RWPE1 (cell line): ENCODE measurements around the gene AKAP10.
"Not testable (repeated sequence)": the region's sequence is repeated elsewhere in the genome, so short reads cannot be mapped to it uniquely, and the experiment has no call there.

Experiments used
- CTCF ChIA-PET: fragments of 350-600 bp; sonication (Branson Sonifier 250); formaldehyde crosslinking; extraction: SDS; loops from one replicate; lab custom pipeline; 2021; lab: Yijun Ruan, JAX
- POLR2A ChIA-PET: fragments of 400-600 bp; formaldehyde crosslinking; extraction: SDS; loops from one replicate; lab custom pipeline; 2020; ENCODE audit warnings: antibody characterized with exemption; ENCODE audit not compliant: low non-redundant PET; lab: Yijun Ruan, JAX
- DNase-seq: peaks from one replicate; pipeline ENCODE4 v3.0.0; 2012; ENCODE audit warnings: low spot score
- H3K27ac ChIP-seq: fragments of 450-650 bp; 2 replicates; pipeline ENCODE4 v1.5.1; 2017
- CTCF ChIP-seq: fragments of 450-650 bp; conservative IDR thresholded peaks from 2 replicates; pipeline ENCODE4 v1.5.1; 2017; ENCODE audit warnings: low read depth, mild to moderate bottlenecking

The AKAP10 gene

GRCh38 chr17:19896679-19897078 is 80.9 kb downstream of the AKAP10 start:
- POLR2A ChIA-PET, result no interaction called here
- TF ChIP-seq CTCF, result no peak
- CTCF ChIA-PET, result no interaction called here
- DNase-seq, result no peak
- H3K27ac ChIP-seq, result no peak overlapping the region

GRCh38 chr17:19890554-19890953 is 87.1 kb downstream of the AKAP10 start:
- H3K27ac ChIP-seq, POLR2A ChIA-PET, DNase-seq: not testable (repeated sequence)
- CTCF ChIA-PET, result interaction anchor here (0.6 kb wide), 2 partner anchors 12 to 310 kb away, joined by 3 read pairs; no protein-coding TSS in a partner anchor

- H3K27ac ChIP-seq, CTCF ChIA-PET, DNase-seq, POLR2A ChIA-PET: not testable (repeated sequence)
These were observed 87.6 kb downstream of the AKAP10 start for GRCh38 chr17:19890001-19890400.

- TF ChIP-seq CTCF, result no peak
- DNase-seq, result no peak
- CTCF ChIA-PET, result interaction anchor here (0.7 kb wide), 2 partner anchors 14 to 182 kb away, joined by 3 to 6 read pairs; no protein-coding TSS in a partner anchor
- H3K27ac ChIP-seq, result no peak overlapping the region
- POLR2A ChIA-PET, result no interaction called here
These were observed 91.5 kb downstream of the AKAP10 start for GRCh38 chr17:19886116-19886515.

- ChIA-PET CTCF (no interaction called here), POLR2A (interaction anchor here (0.7 kb wide), 1 partner anchor 99 kb away, joined by 6 read pairs; no protein-coding TSS in a partner anchor)
- DNase-seq, result no peak
- no peak for TF ChIP-seq CTCF
- no peak overlapping the region for H3K27ac ChIP-seq
These were observed 94.0 kb downstream of the AKAP10 start for GRCh38 chr17:19883537-19884215.

GRCh38 chr17:19880393-19880792 is 97.2 kb downstream of the AKAP10 start:
- no peak for TF ChIP-seq CTCF
- DNase-seq, result no peak
- POLR2A ChIA-PET, result no interaction called here
- CTCF ChIA-PET, result interaction anchor here (0.6 to 0.7 kb wide), 2 partner anchors 12 to 384 kb away, joined by 3 read pairs; no protein-coding TSS in a partner anchor
- H3K27ac ChIP-seq, result no peak overlapping the region

GRCh38 chr17:19877364-19877945 is 100.2 kb downstream of the AKAP10 start:
- TF ChIP-seq CTCF, result no peak
- H3K27ac ChIP-seq, result no peak overlapping the region
- DNase-seq, result no peak
- ChIA-PET POLR2A (no interaction called here), CTCF (no interaction called here)
